MCF 10A (cell line): Measurements from ENCODE around the gene DLST. TPM values are rescaled to one million over a fixed set of nuclear protein-coding genes. Genes with fewer than 3 reads are reported as not detected.

Experiments used
- BruUV-seq: library from RNA; stranded (reverse); fragments of 400-500 nt; replicated peaks from 2 replicates; lab custom pipeline; 2021; lab: Mats Ljungman, UMichigan
- CTCF ChIA-PET: fragments of 300-600 bp; sonication (Branson Sonifier 250); formaldehyde crosslinking; extraction: SDS; loops from one replicate; lab custom pipeline; 2021; ENCODE audit warnings: antibody characterized with exemption, inconsistent platforms; lab: Yijun Ruan, JAX
- POLR2A ChIA-PET: fragments of 300-600, 350-650 bp; sonication (Branson Sonifier 250); formaldehyde crosslinking; extraction: SDS; loops from one replicate; lab custom pipeline; 2020; ENCODE audit warnings: antibody characterized with exemption, inconsistent platforms; lab: Yijun Ruan, JAX
- DNase-seq: peaks from one replicate; pipeline ENCODE4 v3.0.0-alpha.2; 2018; ENCODE audit not compliant: unreplicated experiment
- H3K27ac Mint-ChIP-seq: one replicate; pipeline ENCODE4 v1.8.0; 2022; ENCODE audit warnings: mild to moderate bottlenecking, low read depth, mixed read lengths; ENCODE audit not compliant: unreplicated experiment
- H3K27me3 Mint-ChIP-seq: one replicate; pipeline ENCODE4 v1.8.0; 2022; ENCODE audit warnings: mixed read lengths; ENCODE audit not compliant: insufficient read depth, unreplicated experiment
- H3K36me3 Mint-ChIP-seq: one replicate; pipeline ENCODE4 v1.8.0; 2022; ENCODE audit warnings: mild to moderate bottlenecking, moderate library complexity, mixed read lengths; ENCODE audit not compliant: insufficient read depth, unreplicated experiment
- H3K4me1 Mint-ChIP-seq: one replicate; pipeline ENCODE4 v1.8.0; 2022; ENCODE audit warnings: mixed read lengths; ENCODE audit not compliant: insufficient read depth, unreplicated experiment
- H3K4me3 Mint-ChIP-seq: one replicate; pipeline ENCODE4 v1.8.0; 2022; ENCODE audit warnings: mild to moderate bottlenecking, moderate library complexity, mixed read lengths; ENCODE audit not compliant: unreplicated experiment
- H3K9me3 Mint-ChIP-seq: one replicate; pipeline ENCODE4 v1.8.0; 2022; ENCODE audit warnings: mixed read lengths; ENCODE audit not compliant: unreplicated experiment
- CTCF ChIP-seq: fragments of 200-600 bp; IDR thresholded peaks from one replicate; pipeline ENCODE4 v1.8.0; 2022; ENCODE audit warnings: antibody characterized with exemption, mild to moderate bottlenecking; ENCODE audit not compliant: unreplicated experiment
- intact Hi-C: fragments of 100-400 bp; cut with micrococcal nuclease; formaldehyde crosslinking; loops from 2 replicates; pipeline ENCODE4 v1.14.1; 2022
- total RNA-seq: library from RNA; stranded (reverse); gene quantifications from 2 replicates; pipeline ENCODE4 v1.2.3, GENCODE V29; 2022

DLST gene
- total RNA-seq, 1 experiment from 2014 or later = 114 TPM

- Mint-ChIP-seq H3K4me3 (no peak overlapping the region), H3K27ac (no peak overlapping the region), H3K4me1 (peaks cover 10% of the 10 kb centered on the region), H3K9me3 (no peaks in the 10 kb centered on the region), H3K27me3 (no peaks in the 10 kb centered on the region), H3K36me3 (peaks cover 31% of the 10 kb centered on the region)
- ChIA-PET POLR2A (interaction anchor here (0.7 to 1.9 kb wide), 3 partner anchors 25 to 103 kb away, joined by 3 to 6 read pairs (median 6); partner anchors contain the start of gene DLST), CTCF (interaction anchor here (0.6 to 7.4 kb wide), 10 partner anchors 14 to 579 kb away, joined by 3 to 182 read pairs (median 4); no protein-coding TSS in a partner anchor)
- TF ChIP-seq CTCF = no peak
- no TSS peak for BruUV-seq
- no peak for DNase-seq
- intact Hi-C loops = no loop called here
Observed at GRCh38 chr14:74907744-74908143, 26.0 kb downstream of the DLST start.

GRCh38 chr14:74908861-74909341 is 27.2 kb downstream of the DLST start:
- no peaks in the 10 kb centered on the region for H3K9me3 Mint-ChIP-seq
- H3K4me3 Mint-ChIP-seq = no peak overlapping the region
- no TSS peak for BruUV-seq
- CTCF ChIA-PET = interaction anchor here (0.6 to 7.4 kb wide), 8 partner anchors 26 to 182 kb away, joined by 3 to 182 read pairs (median 4); no protein-coding TSS in a partner anchor
- POLR2A ChIA-PET = interaction anchor here (1.7 kb wide), 1 partner anchor 26 kb away, joined by 6 read pairs; the partner anchor contains the start of gene DLST
- intact Hi-C loops = no loop called here
- H3K27me3 Mint-ChIP-seq = no peaks in the 10 kb centered on the region
- peaks cover 10% of the 10 kb centered on the region for H3K4me1 Mint-ChIP-seq
- H3K36me3 Mint-ChIP-seq = peaks cover 25% of the 10 kb centered on the region
- no peak overlapping the region for H3K27ac Mint-ChIP-seq
- DNase-seq = no peak
- TF ChIP-seq CTCF = no peak

GRCh38 chr14:74909501-74909900 is 27.8 kb downstream of the DLST start:
- Mint-ChIP-seq H3K4me1 (peaks cover 14% of the 10 kb centered on the region), H3K4me3 (no peak overlapping the region), H3K36me3 (peaks cover 21% of the 10 kb centered on the region), H3K9me3 (no peaks in the 10 kb centered on the region), H3K27ac (peak overlapping the region; percentile 76), H3K27me3 (no peaks in the 10 kb centered on the region)
- ChIA-PET POLR2A (no interaction called here), CTCF (interaction anchor here (0.5 to 7.4 kb wide), 6 partner anchors 49 to 388 kb away, joined by 3 to 182 read pairs (median 3); no protein-coding TSS in a partner anchor)
- BruUV-seq = no TSS peak
- TF ChIP-seq CTCF = no peak
- intact Hi-C loops = no loop called here
- DNase-seq = no peak

- peaks cover 14% of the 10 kb centered on the region for H3K4me1 Mint-ChIP-seq
- no peak for DNase-seq
- CTCF ChIA-PET = interaction anchor here (0.5 to 7.4 kb wide), 4 partner anchors 49 to 388 kb away, joined by 3 to 182 read pairs (median 3); no protein-coding TSS in a partner anchor
- H3K27ac Mint-ChIP-seq = peak overlapping the region; percentile 76
- no TSS peak for BruUV-seq
- no peaks in the 10 kb centered on the region for H3K9me3 Mint-ChIP-seq
- H3K4me3 Mint-ChIP-seq = no peak overlapping the region
- POLR2A ChIA-PET = no interaction called here
- intact Hi-C loops = no loop called here
- H3K36me3 Mint-ChIP-seq = peaks cover 19% of the 10 kb centered on the region
- no peaks in the 10 kb centered on the region for H3K27me3 Mint-ChIP-seq
- TF ChIP-seq CTCF = no peak
Observed at GRCh38 chr14:74909911-74910310, 28.2 kb downstream of the DLST start.
